ENCODE measurements around the gene IRF2BPL. TPM values are rescaled to one million over a fixed set of nuclear protein-coding genes. Genes with fewer than 3 reads are reported as not detected.
A peak's percentile ranks its signal among the peaks of the same experiment; 100 is the strongest.

IRF2BPL gene
- total and polyA plus RNA-seq, 7 donors, result 3.8 to 26.3 (median 9.7) TPM

- no peaks in the 10 kb centered on the region for H3K36me3 ChIP-seq (ENCODE audit: insufficient read depth in 1 of 2, low read depth in 1 of 2)
- 35 to 45% (median 39%) methylated on average over 23 of the region's 23 CpGs for WGBS, 3 donors
- intact Hi-C loops (cut with DNase I), result loop anchor here in 1 of 2 donors (5.0 kb wide), 1 partner anchor 124 kb away; no protein-coding TSS in a partner anchor
- peak overlapping the region; percentile 95 for H3K27ac ChIP-seq
- peaks cover 70% of the 10 kb centered on the region for H3K4me1 ChIP-seq
- no peaks in the 10 kb centered on the region for H3K9me3 ChIP-seq
- H3K27me3 ChIP-seq (ENCODE audit: insufficient read depth in 3 of 3, low read length in 2 of 3), result no peaks in the 10 kb centered on the region
- peak in 1 of 4 donors; percentile 0 for ATAC-seq
- peak overlapping the region; percentile 62 for H3K4me3 ChIP-seq
- TF ChIP-seq CTCF (IDR thresholded peaks at IDR 0.05), result no peak
- no peak for DNase-seq
These were observed 12.5 kb upstream of the IRF2BPL start for GRCh38 chr14:77040741-77041653.

- intact Hi-C loops (cut with DNase I), result loop anchor here in 1 of 2 donors (5.0 kb wide), 1 partner anchor 123 kb away; no protein-coding TSS in a partner anchor
- Histone ChIP-seq H3K9me3 (no peaks in the 10 kb centered on the region), H3K27me3 (ENCODE audit: insufficient read depth in 3 of 3, low read length in 2 of 3) (no peaks in the 10 kb centered on the region), H3K4me1 (peaks cover 62% of the 10 kb centered on the region), H3K4me3 (peak overlapping the region; percentile 62), H3K27ac (peak overlapping the region; percentile 95), H3K36me3 (ENCODE audit: insufficient read depth in 1 of 2, low read depth in 1 of 2) (no peaks in the 10 kb centered on the region)
- peak; percentile 63 to 71 (median 66) for ATAC-seq
- peak; percentile 99 for DNase-seq
- TF ChIP-seq CTCF (IDR thresholded peaks at IDR 0.05), result no peak
- 1 to 2% (median 1%) methylated on average over 25 to 26 of the region's 26 CpGs for WGBS, 3 donors
These were observed 11.7 kb upstream of the IRF2BPL start for GRCh38 chr14:77040059-77040740.

GRCh38 chr14:77039285-77040058 is 11.0 kb upstream of the IRF2BPL start:
- H3K9me3 ChIP-seq, result no peaks in the 10 kb centered on the region
- intact Hi-C loops (cut with DNase I), result loop anchor here in 1 of 2 donors (5.0 kb wide), 1 partner anchor 122 kb away; no protein-coding TSS in a partner anchor
- H3K27ac ChIP-seq, result peak overlapping the region; percentile 95
- no peak for TF ChIP-seq CTCF (IDR thresholded peaks at IDR 0.05)
- ATAC-seq, result no peak
- H3K36me3 ChIP-seq (ENCODE audit: insufficient read depth in 1 of 2, low read depth in 1 of 2), result no peaks in the 10 kb centered on the region
- H3K4me3 ChIP-seq, result peak overlapping the region; percentile 62
- 12 to 24% (median 13%) methylated on average over 10 of the region's 10 CpGs for WGBS, 3 donors
- H3K27me3 ChIP-seq (ENCODE audit: insufficient read depth in 3 of 3, low read length in 2 of 3), result no peaks in the 10 kb centered on the region
- DNase-seq, result no peak
- peaks cover 55% of the 10 kb centered on the region for H3K4me1 ChIP-seq

- intact Hi-C loops (cut with DNase I), result no loop called here
- ATAC-seq (no peak), DNase-seq (no peak)
- WGBS, 3 donors, result 30 to 38% (median 37%) methylated on average over 20 to 21 of the region's 21 CpGs
- Histone ChIP-seq H3K27ac (peak overlapping the region; percentile 56), H3K27me3 (ENCODE audit: insufficient read depth in 3 of 3, low read length in 2 of 3) (no peaks in the 10 kb centered on the region), H3K9me3 (no peaks in the 10 kb centered on the region), H3K4me1 (peaks cover 41% of the 10 kb centered on the region), H3K4me3 (no peak overlapping the region), H3K36me3 (ENCODE audit: insufficient read depth in 1 of 2, low read depth in 1 of 2) (no peaks in the 10 kb centered on the region)
- no peak for TF ChIP-seq CTCF (IDR thresholded peaks at IDR 0.05)
These were observed 9.5 kb upstream of the IRF2BPL start for GRCh38 chr14:77037938-77038568.
